Measurements from ENCODE around the gene CAPZA1. TPM values are rescaled to one million over a fixed set of nuclear protein-coding genes. Genes with fewer than 3 reads are reported as not detected.
A peak's percentile ranks its signal among the peaks of the same experiment; 100 is the strongest.

CAPZA1 gene
- total RNA-seq, 1 experiment from 2014 or later = 97.5 TPM

- TF ChIP-seq OVOL2 (CRISPR knock-in tag; IDR thresholded peaks at IDR 0.05; ENCODE audit: borderline replicate concordance) (no peak), ZNF121 (CRISPR knock-in tag; IDR thresholded peaks at IDR 0.05) (no peak), ZNF219 (CRISPR knock-in tag; IDR thresholded peaks at IDR 0.05; ENCODE audit: borderline replicate concordance) (no peak), SMAD3 (CRISPR knock-in tag; IDR thresholded peaks at IDR 0.05; ENCODE audit: borderline replicate concordance) (no peak), CTCF (IDR thresholded peaks at IDR 0.05) (peak; percentile 75), ZMAT4 (CRISPR knock-in tag; IDR thresholded peaks at IDR 0.05) (no peak)
These were observed 99.2 kb downstream of the CAPZA1 start (continued) for GRCh38 chr1:112718691-112719418.

GRCh38 chr1:112719706-112720105 is 100.1 kb downstream of the CAPZA1 start:
- peaks cover 63% of the 10 kb centered on the region for H3K27me3 Mint-ChIP-seq (ENCODE audit: low read depth)
- no peak overlapping the region for H3K27ac Mint-ChIP-seq
- no peak for ATAC-seq
- no peak overlapping the region for H3K4me3 Mint-ChIP-seq
- H3K36me3 Mint-ChIP-seq = no peaks in the 10 kb centered on the region
- H3K9me3 Mint-ChIP-seq = peaks cover 5% of the 10 kb centered on the region
- ChIA-PET CTCF (interaction anchor here (0.6 to 12.5 kb wide), 12 partner anchors 8 to 458 kb away, joined by 3 to 373 read pairs (median 4); partner anchors contain the start of genes LRIG2 and RHOC), POLR2A (no interaction called here)
- DNase-seq (ENCODE audit: low spot score) = no peak
- no peak for TF ChIP-seq ZNF425 (CRISPR knock-in tag; conservative IDR thresholded peaks at IDR 0.05)
- no peak for TF ChIP-seq RELA (CRISPR knock-in tag; IDR thresholded peaks at IDR 0.05; ENCODE audit: borderline replicate concordance)
- no peak for TF ChIP-seq JAZF1 (CRISPR knock-in tag; IDR thresholded peaks at IDR 0.05)
- TF ChIP-seq PRDM15 (CRISPR knock-in tag; IDR thresholded peaks at IDR 0.05) = no peak
- TF ChIP-seq OVOL2 (CRISPR knock-in tag; IDR thresholded peaks at IDR 0.05; ENCODE audit: borderline replicate concordance) = no peak
- no peak for TF ChIP-seq FOXP4 (CRISPR knock-in tag; IDR thresholded peaks at IDR 0.05)
- no peak for TF ChIP-seq ZNF532 (CRISPR knock-in tag; IDR thresholded peaks at IDR 0.05; ENCODE audit: borderline replicate concordance)
- peaks cover 31% of the 10 kb centered on the region for H3K4me1 Mint-ChIP-seq
